ENCODE data around the gene IDH1. TPM values are rescaled to one million over a fixed set of nuclear protein-coding genes. Genes with fewer than 3 reads are reported as not detected.

IDH1 gene
- total RNA-seq, 2 donors from 2014 or later = 305 to 431 TPM

GRCh38 chr2:208208335-208209085, 46.4 kb downstream of the IDH1 start:
- Histone ChIP-seq H3K36me3 (ENCODE audit: control insufficient read depth, insufficient read depth, low read length) (no peaks in the 10 kb centered on the region), H3K9me3 (ENCODE audit: control insufficient read depth, low read length) (no peaks in the 10 kb centered on the region), H3K9ac (ENCODE audit: extremely low read depth, low read length, poor library complexity, severe bottlenecking) (no peak overlapping the region), H3K27ac (ENCODE audit: low read depth, low read length) (no peak overlapping the region), H3K4me1 (ENCODE audit: control insufficient read depth, insufficient read depth, low read length) (no peaks in the 10 kb centered on the region), H3K27me3 (ENCODE audit: control insufficient read depth, insufficient read depth, low read length, poor library complexity, severe bottlenecking) (no peaks in the 10 kb centered on the region), H3K4me3 (ENCODE audit: low read length) (no peak overlapping the region)
- H3K27me3 Mint-ChIP-seq (ENCODE audit: insufficient read depth) = no peaks in the 10 kb centered on the region
- TF ChIP-seq CTCF (conservative IDR thresholded peaks at IDR 0.05) = no peak
- peaks cover 7% of the 10 kb centered on the region for H3K4me1 Mint-ChIP-seq
- no peaks in the 10 kb centered on the region for H3K36me3 Mint-ChIP-seq (ENCODE audit: low read depth)
- no peak overlapping the region for H3K27ac Mint-ChIP-seq
- DNase-seq = no peak
- 91 to 98% methylated on average over 5 to 9 of the region's 9 CpGs for WGBS, 2 experiments (ENCODE audit: insufficient coverage in 1 of 2, insufficient read length in 1 of 2)
- H3K9me3 Mint-ChIP-seq = no peaks in the 10 kb centered on the region
- no peak overlapping the region for H3K4me3 Mint-ChIP-seq

GRCh38 chr2:208207769-208208168, 47.1 kb downstream of the IDH1 start:
- no peaks in the 10 kb centered on the region for H3K9me3 ChIP-seq (ENCODE audit: control insufficient read depth, low read length)
- DNase-seq = no peak
- Mint-ChIP-seq H3K4me1 (peaks cover under 1% of the 10 kb centered on the region), H3K27ac (no peak overlapping the region), H3K36me3 (ENCODE audit: low read depth) (no peaks in the 10 kb centered on the region), H3K4me3 (no peak overlapping the region), H3K9me3 (no peaks in the 10 kb centered on the region), H3K27me3 (ENCODE audit: insufficient read depth) (no peaks in the 10 kb centered on the region)
- WGBS, 2 experiments (ENCODE audit: insufficient coverage in 1 of 2, insufficient read length in 1 of 2) = 93% methylated on average over 2 to 3 of the region's 3 CpGs
- no peaks in the 10 kb centered on the region for H3K4me1 ChIP-seq (ENCODE audit: control insufficient read depth, insufficient read depth, low read length)
- no peaks in the 10 kb centered on the region for H3K36me3 ChIP-seq (ENCODE audit: control insufficient read depth, insufficient read depth, low read length)
- H3K9ac ChIP-seq (ENCODE audit: extremely low read depth, low read length, poor library complexity, severe bottlenecking) = no peak overlapping the region
- no peak overlapping the region for H3K27ac ChIP-seq (ENCODE audit: low read depth, low read length)
- TF ChIP-seq CTCF (conservative IDR thresholded peaks at IDR 0.05) = no peak
- no peak overlapping the region for H3K4me3 ChIP-seq (ENCODE audit: low read length)
- no peaks in the 10 kb centered on the region for H3K27me3 ChIP-seq (ENCODE audit: control insufficient read depth, insufficient read depth, low read length, poor library complexity, severe bottlenecking)

GRCh38 chr2:208204166-208204565, 50.7 kb downstream of the IDH1 start:
- no peaks in the 10 kb centered on the region for H3K9me3 Mint-ChIP-seq
- TF ChIP-seq CTCF (conservative IDR thresholded peaks at IDR 0.05) = no peak
- DNase-seq = no peak
- no peak overlapping the region for H3K9ac ChIP-seq (ENCODE audit: extremely low read depth, low read length, poor library complexity, severe bottlenecking)
- no peaks in the 10 kb centered on the region for H3K4me1 ChIP-seq (ENCODE audit: control insufficient read depth, insufficient read depth, low read length)
- no peaks in the 10 kb centered on the region for H3K27me3 Mint-ChIP-seq (ENCODE audit: insufficient read depth)
- no peak overlapping the region for H3K4me3 ChIP-seq (ENCODE audit: low read length)
- H3K27me3 ChIP-seq (ENCODE audit: control insufficient read depth, insufficient read depth, low read length, poor library complexity, severe bottlenecking) = no peaks in the 10 kb centered on the region
- H3K27ac Mint-ChIP-seq = no peak overlapping the region
- WGBS, 2 experiments (ENCODE audit: insufficient coverage in 1 of 2, insufficient read length in 1 of 2) = 91 to 100% methylated on average over 4 of the region's 5 CpGs
- peaks cover 12% of the 10 kb centered on the region for H3K4me1 Mint-ChIP-seq
- no peak overlapping the region for H3K27ac ChIP-seq (ENCODE audit: low read depth, low read length)
- no peak overlapping the region for H3K4me3 Mint-ChIP-seq
- no peaks in the 10 kb centered on the region for H3K36me3 Mint-ChIP-seq (ENCODE audit: low read depth)
- no peaks in the 10 kb centered on the region for H3K9me3 ChIP-seq (ENCODE audit: control insufficient read depth, low read length)
- H3K36me3 ChIP-seq (ENCODE audit: control insufficient read depth, insufficient read depth, low read length) = no peaks in the 10 kb centered on the region
